ENCODE results near the gene TLK1. TPM values are rescaled to one million over a fixed set of nuclear protein-coding genes. Genes with fewer than 3 reads are reported as not detected.

Gene TLK1
- total RNA-seq, 2 donors from 2014 or later: 54.5 to 64.0 TPM

GRCh38 chr2:171160956-171161740, 455 bp upstream of the TLK1 start:
- H3K9me3 Mint-ChIP-seq: no peaks in the 10 kb centered on the region

GRCh38 chr2:171159372-171160118, 1.1 kb downstream of the TLK1 start:
- H3K4me3 Mint-ChIP-seq: peak overlapping the region; percentile 99
- H3K27ac Mint-ChIP-seq: peak overlapping the region; percentile 96
- ATAC-seq (replicated peaks): peak; percentile 30
- no peaks in the 10 kb centered on the region for H3K27me3 Mint-ChIP-seq
- peaks cover 22% of the 10 kb centered on the region for H3K36me3 Mint-ChIP-seq (ENCODE audit: low read depth)
- peaks cover 55% of the 10 kb centered on the region for H3K4me1 Mint-ChIP-seq
- no peaks in the 10 kb centered on the region for H3K9me3 Mint-ChIP-seq

More at GRCh38 chr2:171160956-171161740, 455 bp upstream of the TLK1 start:
- peak overlapping the region; percentile 99 for H3K4me3 Mint-ChIP-seq
- H3K27me3 Mint-ChIP-seq: no peaks in the 10 kb centered on the region
- H3K27ac Mint-ChIP-seq: peak overlapping the region; percentile 84
- peaks cover 40% of the 10 kb centered on the region for H3K4me1 Mint-ChIP-seq
- H3K36me3 Mint-ChIP-seq (ENCODE audit: low read depth): peaks cover 22% of the 10 kb centered on the region
- ATAC-seq (replicated peaks): peak; percentile 48

GRCh38 chr2:171158790-171159371, 1.8 kb downstream of the TLK1 start:
- Mint-ChIP-seq H3K4me1 (peaks cover 60% of the 10 kb centered on the region), H3K27ac (peak overlapping the region; percentile 96), H3K27me3 (no peaks in the 10 kb centered on the region), H3K9me3 (no peaks in the 10 kb centered on the region), H3K4me3 (peak overlapping the region; percentile 99), H3K36me3 (ENCODE audit: low read depth) (peaks cover 22% of the 10 kb centered on the region)
- ATAC-seq (replicated peaks): no peak

- Mint-ChIP-seq H3K27me3 (no peaks in the 10 kb centered on the region), H3K9me3 (no peaks in the 10 kb centered on the region), H3K27ac (no peak overlapping the region), H3K4me1 (peaks cover 54% of the 10 kb centered on the region), H3K36me3 (ENCODE audit: low read depth) (peaks cover 22% of the 10 kb centered on the region), H3K4me3 (peak overlapping the region; percentile 99)
- ATAC-seq (replicated peaks): no peak
Observed at GRCh38 chr2:171158036-171158789, 2.5 kb downstream of the TLK1 start.

- Mint-ChIP-seq H3K27me3 (no peaks in the 10 kb centered on the region), H3K9me3 (no peaks in the 10 kb centered on the region), H3K4me1 (peaks cover 49% of the 10 kb centered on the region), H3K4me3 (peak overlapping the region; percentile 99), H3K27ac (peak overlapping the region; percentile 15), H3K36me3 (ENCODE audit: low read depth) (peaks cover 16% of the 10 kb centered on the region)
- ATAC-seq (replicated peaks): no peak
Observed at GRCh38 chr2:171157109-171157500, 3.6 kb downstream of the TLK1 start.

GRCh38 chr2:171154348-171154747, 6.3 kb downstream of the TLK1 start:
- ATAC-seq (replicated peaks): no peak
- H3K27ac Mint-ChIP-seq: no peak overlapping the region
- no peaks in the 10 kb centered on the region for H3K9me3 Mint-ChIP-seq
- H3K4me1 Mint-ChIP-seq: peaks cover 52% of the 10 kb centered on the region
- H3K27me3 Mint-ChIP-seq: no peaks in the 10 kb centered on the region
- H3K4me3 Mint-ChIP-seq: peak overlapping the region; percentile 46
- peaks cover 6% of the 10 kb centered on the region for H3K36me3 Mint-ChIP-seq (ENCODE audit: low read depth)

GRCh38 chr2:171150694-171151285, 9.9 kb downstream of the TLK1 start:
- peak; percentile 89 for ATAC-seq (replicated peaks)
- H3K4me1 Mint-ChIP-seq: peaks cover 50% of the 10 kb centered on the region
- H3K27me3 Mint-ChIP-seq: no peaks in the 10 kb centered on the region
- H3K9me3 Mint-ChIP-seq: no peaks in the 10 kb centered on the region
- peak overlapping the region; percentile 9 for H3K4me3 Mint-ChIP-seq
- H3K36me3 Mint-ChIP-seq (ENCODE audit: low read depth): no peaks in the 10 kb centered on the region
- peak overlapping the region; percentile 17 for H3K27ac Mint-ChIP-seq

GRCh38 chr2:171149986-171150693, 10.6 kb downstream of the TLK1 start:
- Mint-ChIP-seq H3K27ac (peak overlapping the region; percentile 17), H3K4me3 (peak overlapping the region; percentile 9), H3K27me3 (no peaks in the 10 kb centered on the region), H3K9me3 (no peaks in the 10 kb centered on the region), H3K36me3 (ENCODE audit: low read depth) (peaks cover under 1% of the 10 kb centered on the region), H3K4me1 (peaks cover 44% of the 10 kb centered on the region)
- ATAC-seq (replicated peaks): peak; percentile 70

GRCh38 chr2:171149171-171149938, 11.3 kb downstream of the TLK1 start:
- no peaks in the 10 kb centered on the region for H3K9me3 Mint-ChIP-seq
- no peak overlapping the region for H3K4me3 Mint-ChIP-seq
- peaks cover 7% of the 10 kb centered on the region for H3K36me3 Mint-ChIP-seq (ENCODE audit: low read depth)
- no peak for ATAC-seq (replicated peaks)
- H3K27me3 Mint-ChIP-seq: no peaks in the 10 kb centered on the region
- no peak overlapping the region for H3K27ac Mint-ChIP-seq
- H3K4me1 Mint-ChIP-seq: peaks cover 44% of the 10 kb centered on the region

- Mint-ChIP-seq H3K9me3 (no peaks in the 10 kb centered on the region), H3K27ac (peak overlapping the region; percentile 69), H3K36me3 (ENCODE audit: low read depth) (peaks cover 7% of the 10 kb centered on the region), H3K4me1 (peaks cover 58% of the 10 kb centered on the region), H3K4me3 (peak overlapping the region; percentile 15), H3K27me3 (no peaks in the 10 kb centered on the region)
- ATAC-seq (replicated peaks): no peak
Observed at GRCh38 chr2:171147081-171147480, 13.6 kb downstream of the TLK1 start.

- H3K27ac Mint-ChIP-seq: peak overlapping the region; percentile 69
- H3K4me1 Mint-ChIP-seq: peaks cover 59% of the 10 kb centered on the region
Observed at GRCh38 chr2:171146633-171147032, 14.1 kb downstream of the TLK1 start.

GRCh38 chr2:171146071-171146470, 14.6 kb downstream of the TLK1 start:
- H3K4me1 Mint-ChIP-seq: peaks cover 64% of the 10 kb centered on the region
- ATAC-seq (replicated peaks): no peak
- H3K36me3 Mint-ChIP-seq (ENCODE audit: low read depth): peaks cover 7% of the 10 kb centered on the region
- H3K27ac Mint-ChIP-seq: no peak overlapping the region
- H3K27me3 Mint-ChIP-seq: no peaks in the 10 kb centered on the region
- H3K4me3 Mint-ChIP-seq: no peak overlapping the region
- H3K9me3 Mint-ChIP-seq: no peaks in the 10 kb centered on the region

More at GRCh38 chr2:171146633-171147032, 14.1 kb downstream of the TLK1 start:
- peaks cover 7% of the 10 kb centered on the region for H3K36me3 Mint-ChIP-seq (ENCODE audit: low read depth)
- ATAC-seq (replicated peaks): no peak
- H3K9me3 Mint-ChIP-seq: no peaks in the 10 kb centered on the region
- H3K27me3 Mint-ChIP-seq: no peaks in the 10 kb centered on the region
- peak overlapping the region; percentile 15 for H3K4me3 Mint-ChIP-seq

- no peaks in the 10 kb centered on the region for H3K27me3 Mint-ChIP-seq
Observed at GRCh38 chr2:171143670-171144062, 17.0 kb downstream of the TLK1 start.

More at GRCh38 chr2:171143670-171144062, 17.0 kb downstream of the TLK1 start:
- Mint-ChIP-seq H3K4me1 (peaks cover 51% of the 10 kb centered on the region), H3K27ac (no peak overlapping the region), H3K4me3 (peak overlapping the region; percentile 25), H3K9me3 (no peaks in the 10 kb centered on the region), H3K36me3 (ENCODE audit: low read depth) (peaks cover 7% of the 10 kb centered on the region)
- ATAC-seq (replicated peaks): no peak

All from activated T-helper 17 cell treated with anti-CD3 and anti-CD28 coated beads, Interleukin-2, amount 50 U/mL, for 72 hours (primary cell).